HG03342 (cell line): ENCODE measurements around the gene SOST.
"Not testable (repeated sequence)": the region's sequence is repeated elsewhere in the genome, so short reads cannot be mapped to it uniquely, and the experiment has no call there.

Source experiments
- ATAC-seq: cut with Tn5 transposase; IDR thresholded peaks from one replicate; pipeline ENCODE4 v1.9.1; 2021; ENCODE audit warnings: mild to moderate bottlenecking, moderate library complexity; ENCODE audit not compliant: unreplicated experiment

The SOST gene

DNA sequence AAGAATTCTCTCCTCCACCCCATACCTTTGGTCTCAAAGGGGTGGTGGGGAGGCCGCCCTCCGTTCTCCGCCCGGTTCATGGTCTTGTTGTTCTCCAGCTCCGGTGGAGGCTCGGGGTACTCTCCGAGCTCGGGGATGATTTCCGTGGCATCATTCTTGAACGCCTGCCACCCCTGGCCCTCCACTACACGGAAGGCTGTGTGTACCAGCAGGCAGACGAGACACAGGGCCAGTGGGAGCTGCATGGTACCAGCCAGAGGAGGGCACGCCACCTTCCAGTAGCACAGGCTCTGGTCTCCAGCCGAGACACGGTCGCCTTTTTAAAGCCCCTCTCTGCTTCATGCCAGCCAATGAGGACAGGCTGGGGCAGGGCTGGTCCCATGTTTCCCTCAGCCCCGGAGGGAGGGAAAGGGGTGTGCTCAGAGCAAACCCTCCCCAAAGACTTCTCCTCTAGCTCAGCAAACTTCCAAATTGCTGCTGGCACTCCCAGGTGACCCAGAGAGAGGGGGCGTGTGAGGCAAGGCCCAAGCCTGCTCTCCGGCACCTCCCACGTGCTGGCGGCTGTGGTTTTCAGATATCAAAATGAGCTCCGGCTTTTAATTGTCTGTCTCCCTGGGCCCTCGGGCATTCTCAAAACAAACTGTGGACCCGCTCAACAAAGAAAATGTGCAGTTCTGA lies at the start of gene SOST:
SOST (minus strand) TSS at position 295 of the 678 bp plus-strand sequence; CDS start at position 245, 50 bp downstream.
- ATAC-seq = no peak

DNA sequence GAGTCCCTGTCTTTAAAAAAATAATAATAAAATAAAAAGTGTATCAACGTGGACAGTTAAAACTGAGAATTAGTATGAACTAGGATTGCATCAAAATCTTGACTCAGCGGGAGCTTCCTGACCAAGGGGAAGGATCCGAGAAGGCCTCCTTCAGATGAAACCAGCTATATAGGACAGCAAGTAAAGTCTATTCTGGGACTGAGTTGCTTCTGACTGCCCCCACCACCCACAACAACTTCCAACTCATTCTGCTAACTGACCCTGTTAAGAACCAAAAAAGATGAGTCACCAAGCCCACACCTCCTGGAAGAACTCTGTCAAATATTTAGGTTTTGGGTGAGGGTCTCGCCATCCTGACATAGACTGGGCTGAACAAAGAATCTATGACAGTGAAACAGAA lies 49.5 kb upstream of the SOST start:
- ATAC-seq = no peak

DNA sequence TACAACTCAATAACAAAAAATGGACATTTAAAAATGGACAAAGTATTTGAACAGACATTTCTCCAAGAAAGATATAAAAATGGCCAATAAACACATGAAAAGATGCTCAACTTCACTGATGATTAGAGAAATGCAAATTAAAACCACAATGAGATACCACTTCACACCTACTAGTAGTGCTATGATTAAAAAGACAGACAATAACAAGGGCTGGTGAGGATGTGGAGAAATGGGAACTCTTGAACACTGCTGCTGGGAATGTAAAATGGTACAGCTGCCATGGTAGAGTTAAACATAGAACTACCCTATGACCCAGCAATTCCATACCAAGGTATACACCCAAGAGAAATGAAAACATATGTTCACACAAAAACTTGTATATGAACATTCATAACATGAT lies 46.5 kb upstream of the SOST start:
- ATAC-seq = no peak

DNA sequence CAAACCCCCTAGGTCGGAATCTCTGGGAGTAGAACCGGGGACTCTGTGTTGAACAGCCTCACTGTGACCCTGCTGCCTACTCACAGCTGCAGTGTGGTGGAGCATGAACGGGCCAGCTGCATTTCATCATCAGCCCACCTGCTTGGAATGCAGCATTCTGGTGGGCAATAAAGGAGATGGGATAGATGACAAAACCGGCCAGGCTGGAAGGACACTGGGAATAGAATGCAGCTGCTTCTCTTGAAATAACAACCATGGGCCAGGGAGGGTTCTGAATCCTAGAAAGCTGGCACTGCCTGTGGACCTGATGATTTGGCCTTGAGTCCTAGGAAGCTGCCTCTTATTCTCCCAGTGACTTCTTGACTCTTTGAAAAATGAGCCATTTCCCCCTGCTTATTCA lies 45.2 kb upstream of the SOST start:
- no peak for ATAC-seq

DNA sequence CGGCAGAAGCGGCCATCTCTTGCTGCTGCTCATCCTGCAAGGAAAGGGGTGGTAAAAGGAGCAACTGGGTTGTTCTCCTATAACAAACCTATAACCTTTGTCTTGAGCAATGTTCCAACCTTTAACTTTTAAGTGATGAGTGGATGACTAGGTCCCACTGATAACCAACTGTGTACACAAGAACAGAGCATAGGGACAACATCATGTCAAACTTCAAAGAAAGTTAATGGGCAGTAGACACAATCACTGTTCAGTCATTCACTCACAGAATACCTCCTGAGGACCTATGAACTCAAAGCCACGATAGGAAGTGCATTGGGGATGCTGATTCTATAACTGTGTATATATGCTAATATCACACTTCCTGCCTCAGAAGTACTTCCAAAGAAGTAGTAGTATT lies 43.3 kb upstream of the SOST start:
- ATAC-seq = no peak

DNA sequence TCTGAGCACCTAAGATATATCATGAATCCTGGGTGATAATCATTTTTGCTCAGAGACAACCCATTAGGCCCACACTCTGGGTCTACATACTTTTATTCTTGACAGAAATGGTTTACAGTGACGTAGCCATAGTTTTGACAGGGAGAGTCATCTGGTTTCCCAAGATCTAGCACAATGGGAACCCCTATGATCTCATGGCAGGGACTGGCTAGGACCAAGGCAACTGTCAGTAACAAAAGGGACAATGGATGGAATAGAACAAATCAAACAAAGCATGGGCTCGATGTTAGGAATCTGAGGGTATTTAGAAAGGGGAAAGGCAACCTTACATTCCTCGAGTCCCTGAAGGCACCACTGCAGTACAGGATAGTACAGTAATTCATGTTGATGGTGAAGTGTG lies 42.1 kb upstream of the SOST start:
- ATAC-seq = no peak

DNA sequence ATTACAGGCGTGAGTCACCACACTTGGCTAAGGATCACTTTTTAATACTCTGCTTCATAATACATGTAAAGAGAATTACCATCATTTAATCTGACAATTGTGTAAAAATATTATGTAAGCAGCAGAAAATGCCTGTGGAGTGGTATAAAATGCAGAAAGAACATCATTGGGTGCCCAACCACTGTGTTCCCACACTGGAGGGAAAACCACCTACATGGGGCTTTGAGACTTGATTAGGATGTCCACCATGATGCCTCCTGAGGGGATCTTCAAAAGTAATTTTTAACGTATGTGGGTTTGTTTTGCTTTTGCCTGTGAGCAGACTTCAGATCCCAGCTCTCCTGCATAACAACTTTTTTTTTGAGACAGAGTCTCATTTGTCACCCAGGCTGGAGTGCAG lies 40.5 kb upstream of the SOST start:
- no peak for ATAC-seq

DNA sequence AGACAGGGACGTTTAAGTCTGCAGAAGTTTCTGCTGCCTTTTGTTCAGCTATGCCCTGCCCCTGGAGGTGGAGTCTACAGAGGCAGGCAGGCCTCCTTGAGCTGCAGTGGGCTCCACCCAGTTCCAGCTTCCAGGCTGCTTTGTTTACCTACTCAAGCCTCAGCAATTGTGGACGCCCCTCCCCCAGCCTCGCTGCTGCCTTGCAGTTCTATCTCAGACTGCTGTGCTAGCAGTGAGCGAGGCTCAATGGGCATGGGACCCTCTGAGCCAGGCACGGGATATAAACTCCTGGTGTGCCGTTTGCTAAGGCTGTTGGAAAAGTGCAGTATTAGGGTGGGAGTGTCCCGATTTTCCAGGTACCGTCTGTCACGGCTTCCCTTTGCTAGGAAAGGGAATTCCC lies 39.4 kb upstream of the SOST start:
- not testable (repeated sequence) for ATAC-seq

DNA sequence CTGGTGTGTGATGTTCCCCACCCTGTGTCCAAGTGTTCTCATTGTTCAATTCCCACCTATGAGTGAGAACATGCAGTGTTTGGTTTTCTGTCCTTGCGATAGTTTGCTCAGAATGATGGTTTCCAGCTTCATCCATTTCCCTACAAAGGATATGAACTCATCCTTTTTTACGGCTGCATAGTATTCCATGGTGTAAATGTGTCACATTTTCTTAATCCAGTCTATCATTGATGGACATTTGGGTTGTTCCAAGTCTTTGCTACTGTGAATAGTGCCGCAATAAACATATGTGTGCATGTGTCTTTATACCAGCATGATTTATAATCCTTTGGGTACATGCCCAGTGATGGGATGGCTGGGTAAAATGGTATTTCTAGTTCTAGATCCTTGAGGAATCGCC lies 34.1 kb upstream of the SOST start:
- ATAC-seq = not testable (repeated sequence)

DNA sequence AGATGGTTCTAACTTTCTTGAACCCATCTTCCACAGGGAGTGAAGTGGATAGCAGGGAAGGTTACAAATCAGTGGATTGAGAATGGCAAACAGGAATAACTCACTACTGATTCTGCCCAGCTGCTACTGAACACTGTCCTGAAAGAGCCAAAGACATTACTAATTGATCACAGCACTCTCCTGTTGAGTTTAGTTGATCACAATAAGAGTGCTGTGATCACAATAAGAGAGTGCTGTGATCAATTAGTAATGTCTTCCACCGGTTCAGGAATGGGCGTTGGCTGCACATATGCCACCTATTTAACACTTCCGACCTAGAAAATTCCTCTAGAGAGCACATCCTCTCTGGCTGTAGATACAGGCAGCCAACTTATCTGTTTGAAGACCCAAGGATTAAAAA lies 33.0 kb upstream of the SOST start:
- ATAC-seq = no peak

DNA sequence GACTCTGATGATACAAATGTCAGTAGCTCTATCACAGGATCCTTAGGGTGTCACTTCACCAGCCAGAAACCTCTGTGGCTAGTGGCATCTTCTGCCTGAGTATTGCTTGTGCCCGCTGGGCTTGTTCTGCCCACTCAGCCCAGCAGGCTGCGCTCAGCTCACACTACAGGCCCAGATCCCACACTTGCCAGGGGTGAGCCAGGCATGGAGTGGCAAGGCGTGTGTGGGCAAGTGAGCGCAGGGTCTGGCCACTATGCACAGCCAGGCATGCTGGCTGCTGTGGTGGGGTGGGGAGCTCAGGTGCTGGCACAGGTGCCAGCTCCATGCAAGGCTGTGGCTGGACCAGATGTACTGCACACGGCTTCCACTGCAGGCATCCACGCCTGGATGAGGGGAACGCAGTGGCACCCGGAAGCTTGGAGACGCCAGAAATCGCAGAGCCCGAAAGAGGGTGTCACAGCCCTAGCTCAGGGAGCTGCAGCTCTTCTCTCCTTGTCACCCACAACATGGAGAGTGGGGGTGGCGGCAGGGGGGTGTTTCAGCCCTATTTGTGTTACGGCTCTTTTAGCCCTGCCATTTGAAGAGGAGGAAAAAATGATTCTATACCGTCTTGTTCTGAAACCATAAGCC lies 31.8 kb upstream of the SOST start:
- no peak for ATAC-seq

DNA sequence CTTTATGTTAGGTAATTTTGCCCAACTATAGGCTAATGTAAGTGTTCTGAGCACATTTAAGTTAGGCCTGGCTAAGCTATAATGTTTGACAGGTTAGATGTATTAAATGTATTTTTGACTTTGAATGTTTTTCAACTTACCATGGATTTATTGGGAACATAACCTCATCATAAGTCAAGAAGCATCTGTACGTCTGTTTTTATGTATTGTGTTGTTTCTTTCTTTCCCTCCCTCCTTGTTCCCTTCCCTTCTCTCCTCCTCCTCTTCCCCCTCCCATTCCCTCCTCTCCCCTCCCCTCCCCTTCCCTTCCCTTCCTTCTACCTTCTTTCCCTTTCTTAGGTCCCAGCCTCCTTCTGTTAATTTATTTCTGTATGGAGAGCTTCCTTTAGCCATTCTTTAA lies 30.9 kb upstream of the SOST start:
- no peak for ATAC-seq

DNA sequence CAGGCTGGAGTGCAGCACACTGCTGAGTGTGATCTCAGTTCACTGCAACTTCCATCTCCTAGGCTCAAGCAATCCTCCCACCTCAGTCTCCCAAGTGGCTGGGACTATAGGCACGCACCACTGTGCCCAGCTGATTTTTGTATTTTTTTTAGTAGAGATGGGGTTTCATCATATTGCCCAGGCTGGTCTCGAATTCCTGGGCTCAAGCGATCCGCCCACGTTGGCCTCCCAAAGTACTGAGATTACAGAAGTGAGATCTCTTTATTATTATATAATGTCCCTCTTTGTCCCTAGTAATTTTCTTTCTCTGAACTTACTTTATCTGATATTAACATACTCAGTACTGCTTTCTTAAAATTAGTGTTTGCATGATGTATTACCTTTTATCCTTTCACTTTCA lies 29.9 kb upstream of the SOST start:
- no peak for ATAC-seq

DNA sequence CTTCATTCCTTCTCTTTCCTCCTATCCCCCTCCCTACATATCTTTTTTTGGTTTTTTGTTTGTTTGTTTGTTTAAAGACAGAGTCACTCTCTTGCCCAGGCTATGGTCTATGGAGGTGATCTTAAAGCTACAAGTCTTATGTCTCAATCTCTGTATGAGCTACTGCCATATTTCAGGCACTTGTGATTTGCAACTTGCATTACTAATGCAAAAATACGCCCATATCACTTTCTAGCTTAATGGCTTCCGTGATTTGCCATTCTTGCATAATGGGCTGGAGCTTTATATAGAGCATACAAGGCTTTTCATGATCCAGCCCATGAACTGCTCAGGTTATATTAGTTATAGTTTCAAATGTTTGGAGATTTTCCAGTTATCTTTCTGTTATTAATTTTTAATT lies 29.1 kb upstream of the SOST start:
- ATAC-seq = no peak

DNA sequence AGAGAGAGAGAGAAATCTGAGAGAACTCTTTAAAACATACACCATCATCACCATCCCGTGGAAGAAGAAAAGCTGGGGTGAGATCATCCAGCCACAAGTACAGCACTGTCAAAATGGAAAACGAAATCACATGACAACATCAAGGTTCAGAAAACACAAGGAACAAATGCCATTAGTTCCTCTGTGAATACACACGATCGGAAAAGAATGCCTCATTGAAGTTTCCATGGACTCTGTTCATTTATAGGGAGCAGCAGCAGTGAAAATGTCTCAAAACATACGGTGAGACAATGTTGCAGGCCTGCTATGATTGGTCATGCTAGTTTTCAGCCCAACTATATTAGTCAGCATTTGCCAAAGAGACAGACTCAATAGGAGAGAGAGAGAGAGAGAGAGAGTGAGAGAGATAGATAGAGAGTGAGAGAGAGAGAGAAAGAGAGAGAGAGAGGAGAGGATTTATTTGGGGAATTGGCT lies 26.1 kb upstream of the SOST start:
- ATAC-seq = no peak

DNA sequence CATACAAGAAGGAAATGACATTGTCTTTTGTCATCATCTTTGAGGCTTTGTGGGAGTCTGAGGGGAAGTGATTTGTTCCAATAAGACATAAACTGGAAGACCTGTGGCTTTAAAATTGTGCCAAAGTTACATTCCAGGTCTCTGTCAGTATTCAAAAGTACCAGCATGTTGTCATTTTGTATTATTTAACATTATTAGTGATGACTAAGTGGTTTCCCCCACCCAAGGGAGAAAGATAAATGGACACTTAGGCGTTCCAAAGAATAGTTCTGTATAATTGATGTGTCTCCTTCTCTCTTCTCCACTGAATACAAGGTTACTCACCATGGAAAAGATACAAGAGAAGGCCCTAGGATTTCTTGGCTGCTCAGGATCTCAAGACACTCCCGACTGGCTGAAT lies 25.5 kb upstream of the SOST start:
- no peak for ATAC-seq

DNA sequence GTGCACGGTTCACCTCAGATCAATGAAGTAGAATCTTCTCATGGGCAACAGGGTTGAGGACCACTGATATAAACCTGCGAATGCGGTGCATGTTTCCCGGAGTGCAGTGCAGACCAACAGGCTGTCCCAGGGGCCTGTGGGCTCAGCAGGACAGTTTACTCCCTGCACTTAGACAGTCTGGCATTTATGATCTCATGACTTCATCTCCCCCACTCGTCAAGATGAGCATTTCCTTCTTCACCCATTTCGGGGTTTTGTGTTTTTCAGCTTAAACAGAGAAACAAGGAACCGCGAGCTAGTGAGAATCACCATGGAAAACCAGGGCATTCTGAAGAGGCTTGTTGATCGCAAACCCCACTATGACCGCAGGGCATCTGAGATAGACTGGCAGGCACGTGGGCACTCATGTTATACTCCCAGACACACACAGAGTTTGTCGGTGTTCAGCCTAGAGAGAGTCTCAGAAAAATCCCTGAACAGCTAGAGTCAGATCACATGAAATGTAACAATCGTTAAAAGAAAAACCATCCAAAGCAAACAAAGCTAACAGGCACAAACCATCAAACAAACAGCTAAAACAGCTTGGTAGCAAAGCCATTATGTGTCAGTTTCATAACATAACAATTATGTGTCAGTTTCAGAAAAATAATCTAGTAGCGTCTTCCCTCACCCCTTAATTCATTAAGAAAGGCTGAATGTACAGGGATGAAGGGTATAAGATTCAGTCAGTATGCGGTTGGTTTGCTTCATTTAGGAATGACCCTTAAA lies 24.5 kb upstream of the SOST start:
- no peak for ATAC-seq

DNA sequence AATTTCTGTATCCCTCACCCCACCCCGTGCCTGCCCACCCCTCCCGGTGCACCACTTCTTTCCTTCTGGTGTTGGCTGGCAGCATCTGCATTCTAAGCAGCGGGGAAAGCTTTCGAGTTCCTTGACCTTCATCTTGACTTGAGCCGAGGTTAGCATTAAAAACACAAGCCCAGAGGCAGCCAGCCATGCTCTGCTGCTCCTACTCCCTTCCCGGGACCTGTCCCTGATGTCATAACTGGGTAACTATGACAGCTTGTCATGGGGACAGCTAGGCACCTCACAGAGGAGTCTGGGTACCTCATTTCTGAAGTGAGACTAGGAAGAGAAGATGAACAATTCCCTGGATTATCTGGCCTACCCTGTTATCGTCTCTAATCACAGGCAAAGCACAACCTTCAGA lies 21.5 kb upstream of the SOST start, which contains the start of gene CFAP97D1:
CFAP97D1 (plus strand) TSS at position 301 of the 400 bp plus-strand sequence; CDS start at position 329, 28 bp downstream.
- ATAC-seq = no peak

DNA sequence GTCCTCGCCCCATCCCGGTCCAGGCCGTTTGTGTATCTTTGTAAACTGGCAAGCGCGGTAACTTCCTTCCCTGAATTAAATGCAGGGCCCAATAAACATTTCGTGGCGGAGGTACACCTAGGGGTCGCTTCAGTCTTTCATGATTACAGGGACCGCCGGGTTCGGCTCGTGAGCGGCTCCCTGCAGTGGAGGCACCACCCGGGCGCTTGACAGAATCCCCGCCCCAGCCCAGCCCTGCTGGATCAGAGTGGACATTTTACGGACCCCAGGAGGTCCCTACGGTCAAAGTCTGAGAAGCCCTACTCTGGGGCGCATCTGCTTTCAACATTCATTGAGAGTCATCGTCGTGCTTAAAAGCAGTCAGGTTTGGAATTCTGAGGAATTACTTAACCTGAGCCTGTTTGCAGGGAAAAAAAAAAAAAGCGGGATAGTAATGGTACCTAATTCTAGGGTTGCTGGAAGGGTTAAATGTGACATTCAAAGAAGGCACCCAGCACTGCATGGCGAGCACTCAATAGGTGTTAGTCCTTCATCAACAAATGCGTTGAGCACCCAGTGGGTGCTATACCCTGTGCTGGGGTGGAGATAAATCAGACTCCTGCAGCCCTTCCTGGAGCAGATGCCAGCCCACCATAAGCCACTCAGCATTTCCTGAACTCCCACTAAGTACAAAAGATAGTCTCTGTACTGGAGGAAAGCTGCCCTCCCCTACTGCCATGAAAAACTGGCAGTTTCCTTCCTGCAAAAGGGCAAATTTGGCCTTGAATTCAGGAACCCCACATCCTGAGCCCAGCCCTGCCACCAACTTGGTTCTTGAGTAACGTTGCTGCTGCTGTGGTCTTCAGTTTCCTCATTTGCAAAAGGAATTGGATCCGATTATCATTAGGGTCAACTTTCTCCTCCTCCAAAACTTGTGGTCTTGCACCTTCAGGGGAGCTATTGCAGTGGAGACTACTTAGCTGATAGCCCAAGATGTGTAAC lies 20.8 kb upstream of the SOST start:
- peak; percentile 15 for ATAC-seq

DNA sequence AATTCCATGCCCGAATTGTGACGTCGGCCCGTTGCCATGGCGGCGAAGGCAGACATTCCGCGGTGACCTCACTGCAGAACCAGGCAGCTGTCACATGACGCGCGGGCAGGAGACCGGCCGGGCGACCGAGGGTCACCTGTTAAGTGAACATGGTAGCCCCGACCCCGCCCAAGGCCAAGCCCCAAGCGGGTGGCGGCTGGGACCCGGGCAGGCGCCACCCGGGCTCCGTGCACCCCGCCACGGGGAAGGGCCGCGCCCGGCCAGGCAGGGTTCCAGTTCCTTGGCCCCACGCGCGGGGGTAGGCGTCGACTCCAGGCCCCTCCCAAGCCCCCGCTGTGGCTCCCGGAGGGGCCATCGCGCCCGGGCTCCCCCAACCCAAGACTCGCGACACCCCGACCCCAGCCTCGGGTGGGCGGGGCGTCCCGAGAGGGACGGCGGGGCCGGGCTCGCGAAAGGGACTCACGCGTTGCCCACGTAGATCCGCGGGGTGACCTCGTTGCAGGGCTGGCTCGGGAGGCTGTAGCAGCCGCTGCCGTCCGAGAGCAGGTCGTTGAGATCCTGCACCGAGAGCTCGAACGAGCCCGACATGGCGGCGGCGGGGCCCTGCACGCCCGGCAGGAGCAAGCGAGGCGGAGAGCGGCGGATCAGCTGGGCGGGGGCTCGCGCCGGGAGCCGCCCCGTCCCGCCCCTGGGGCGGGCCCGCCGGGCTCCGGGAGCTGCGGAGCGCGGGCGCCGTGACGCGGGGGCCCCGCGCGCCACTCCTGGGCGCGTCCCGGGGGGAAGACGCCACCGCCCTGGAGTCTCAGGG lies 19.9 kb upstream of the SOST start, which contains the start of gene DUSP3:
DUSP3 (minus strand) TSS at position 641 of the 808 bp plus-strand sequence; CDS start at position 588, 53 bp downstream.
- peak; percentile 85 for ATAC-seq
